GM10847 (cell line): ENCODE results near the gene CHIA.

Experiments
- POLR2A ChIP-seq: IDR thresholded peaks from 2 replicates; pipeline ENCODE4 v1.6.1; 2011; ENCODE audit not compliant: insufficient read length; ENCODE audit errors: extremely low read depth

The CHIA gene

GRCh38 chr1:111290630-111291029 is at the start of gene CHIA:
CHIA (plus strand) TSS chr1:111290851; CDS start chr1:111310468, 19,617 bp downstream.
- no peak for TF ChIP-seq POLR2A

DNA sequence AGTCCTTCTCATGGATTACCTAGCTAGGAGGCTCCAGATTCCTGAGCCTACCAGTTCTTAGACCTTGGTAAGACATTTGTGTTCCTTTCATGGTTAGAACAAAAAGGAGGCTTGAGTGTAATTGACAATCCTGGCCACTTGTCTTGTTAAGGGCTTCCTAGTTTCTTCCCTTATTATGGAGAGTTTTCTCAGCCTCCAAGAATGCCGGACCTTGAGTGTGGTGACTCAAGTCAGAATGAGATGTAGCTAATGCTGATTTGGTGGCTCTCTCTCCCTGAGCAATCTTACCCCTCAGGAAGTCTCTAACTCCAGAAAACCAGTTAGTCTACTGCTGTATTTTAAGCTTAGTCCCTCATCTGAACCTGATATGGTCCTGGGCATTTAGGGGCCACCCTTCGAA is 48.9 kb upstream of the CHIA start:
- TF ChIP-seq POLR2A = no peak

DNA sequence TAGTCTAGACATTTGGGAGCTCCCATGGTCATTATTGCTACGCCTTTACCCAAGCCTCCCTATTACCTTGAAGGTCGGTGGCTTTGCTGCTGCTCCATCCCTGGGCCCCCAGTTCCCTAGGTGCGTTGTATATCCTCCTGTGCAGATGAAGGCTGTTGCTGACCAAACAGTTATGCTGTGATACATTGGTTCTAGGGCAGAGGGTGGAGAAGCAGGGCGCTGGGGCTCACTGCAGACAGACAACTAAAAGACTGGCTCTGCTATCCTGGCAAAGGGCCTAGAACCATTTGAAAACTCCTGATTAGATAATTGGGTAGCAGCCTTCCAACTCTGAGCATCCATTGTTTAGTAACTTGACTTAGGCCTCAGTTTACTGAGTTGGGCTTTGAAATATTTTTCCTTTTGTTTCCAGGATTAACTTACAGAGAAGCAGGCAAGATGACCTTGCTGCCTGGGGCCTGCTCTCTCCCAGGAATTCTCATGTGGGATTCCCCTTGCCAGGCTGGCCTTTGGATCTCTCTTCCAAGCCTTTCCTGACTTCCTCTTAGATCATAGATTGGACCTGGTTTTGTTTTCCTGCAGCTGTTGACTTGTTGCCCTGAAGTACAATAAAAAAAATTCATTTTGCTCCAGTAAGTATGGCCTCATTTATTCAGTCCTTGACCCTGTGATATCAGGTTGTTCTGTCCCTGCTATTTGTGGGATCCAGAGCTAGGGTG is 47.7 kb upstream of the CHIA start:
- TF ChIP-seq POLR2A = no peak

- TF ChIP-seq POLR2A = no peak
Observed at GRCh38 chr1:111247125-111247838, 43.4 kb upstream of the CHIA start.

DNA sequence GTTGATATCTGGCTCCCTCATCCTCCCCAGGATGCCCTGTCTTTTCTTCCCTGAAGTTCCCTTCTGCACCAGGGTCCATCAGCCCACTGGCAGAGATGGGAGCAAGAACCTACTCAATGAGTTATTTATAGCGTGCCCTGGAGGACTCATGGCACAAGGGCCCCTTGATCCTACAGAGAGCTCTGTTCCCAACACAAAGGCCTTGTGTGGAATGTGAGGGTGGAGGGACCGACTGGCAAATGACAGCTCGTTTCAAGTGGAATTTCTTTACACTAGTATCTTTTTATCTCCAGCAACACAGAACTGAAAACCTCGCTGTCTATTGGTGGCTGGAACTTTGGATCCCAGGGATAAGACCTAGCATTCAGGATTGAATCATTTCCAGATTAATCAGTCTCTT is 40.7 kb upstream of the CHIA start:
- TF ChIP-seq POLR2A = no peak

DNA sequence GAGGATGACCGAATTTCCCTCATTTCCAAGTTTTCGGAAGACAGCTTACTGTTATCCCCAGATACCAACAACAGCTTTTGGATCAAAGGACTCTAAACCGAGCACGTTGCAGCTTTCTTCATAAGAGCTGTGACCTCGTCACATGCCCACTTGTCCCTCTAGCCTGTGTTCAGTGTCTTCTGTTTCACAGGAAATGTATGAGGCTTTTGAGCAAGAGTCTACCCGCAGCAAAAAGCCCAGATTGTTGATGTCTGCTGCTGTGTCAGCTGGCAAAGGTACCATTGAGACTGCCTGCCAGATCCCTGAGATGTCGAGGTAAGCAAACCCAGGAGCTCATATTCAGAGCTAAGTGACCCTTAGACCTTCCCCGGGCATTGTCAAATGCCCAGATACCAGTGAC is 39.1 kb upstream of the CHIA start:
- no peak for TF ChIP-seq POLR2A

DNA sequence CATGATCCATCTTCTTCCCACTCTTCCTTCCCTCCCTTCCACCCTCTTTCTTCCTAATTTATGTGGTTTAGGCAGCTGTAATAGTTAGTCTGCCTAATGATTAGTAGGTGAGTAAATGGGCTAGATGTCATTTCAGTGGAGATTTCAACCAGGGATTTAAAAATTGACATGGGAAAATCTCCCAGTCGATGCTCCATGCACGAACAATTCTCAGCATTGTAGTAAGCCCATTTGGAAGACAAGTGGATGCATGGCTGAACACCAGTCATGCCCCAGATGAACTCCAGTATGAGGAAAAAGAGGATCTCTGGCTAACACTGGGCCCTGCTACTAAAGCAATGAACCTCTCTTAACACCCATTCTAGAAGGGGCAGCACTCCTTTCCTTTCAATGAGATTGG is 37.9 kb upstream of the CHIA start:
- no peak for TF ChIP-seq POLR2A

DNA sequence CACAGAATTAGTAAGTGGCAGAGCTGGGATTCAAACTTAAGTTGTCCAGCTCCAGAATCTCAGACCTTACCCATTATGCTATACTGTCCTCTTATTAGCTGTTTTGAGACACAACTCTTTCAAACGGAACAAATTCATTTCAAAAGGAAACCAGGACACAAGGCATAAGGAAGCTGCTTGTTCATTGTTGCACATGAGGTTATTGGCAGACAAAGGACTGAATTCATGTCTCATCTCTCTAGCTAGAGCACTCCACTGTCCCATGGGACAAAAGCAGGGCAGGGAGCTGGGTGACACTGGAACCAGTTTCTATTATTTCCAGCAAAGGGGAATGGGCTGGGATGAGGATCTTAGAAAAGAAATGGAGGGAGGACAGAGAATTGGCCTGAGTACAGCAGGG is 36.8 kb upstream of the CHIA start:
- no peak for TF ChIP-seq POLR2A

- no peak for TF ChIP-seq POLR2A
Observed at GRCh38 chr1:111256988-111257658, 33.5 kb upstream of the CHIA start.

- no peak for TF ChIP-seq POLR2A
Observed at GRCh38 chr1:111267801-111268508, 22.7 kb upstream of the CHIA start.

DNA sequence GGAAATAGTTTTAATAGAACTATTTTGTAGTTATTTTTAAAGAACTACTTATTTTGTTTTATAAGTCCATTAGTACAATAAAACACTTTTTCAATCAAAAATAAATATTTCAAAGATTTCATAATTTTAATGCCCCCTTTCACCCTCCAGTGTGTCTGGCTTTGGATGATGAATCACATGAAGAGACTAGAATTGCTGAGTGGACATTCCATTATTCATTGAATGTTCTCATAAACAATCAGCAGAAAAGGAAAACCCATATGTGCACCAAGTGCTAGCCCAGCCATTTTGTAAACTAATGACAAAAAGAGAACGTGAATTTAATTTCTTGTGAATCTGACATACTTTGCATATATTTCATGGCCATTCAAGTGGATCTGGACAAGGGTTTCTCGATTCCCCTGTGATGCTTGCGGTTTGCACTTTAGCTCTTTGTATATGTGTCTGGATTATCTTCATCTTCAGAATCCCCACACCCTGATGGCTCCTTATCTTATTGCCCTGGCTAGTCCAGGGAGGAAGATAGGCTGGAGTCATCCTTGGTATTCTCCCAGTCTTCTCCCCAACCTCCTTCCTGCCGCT is 20.7 kb upstream of the CHIA start:
- TF ChIP-seq POLR2A = no peak

DNA sequence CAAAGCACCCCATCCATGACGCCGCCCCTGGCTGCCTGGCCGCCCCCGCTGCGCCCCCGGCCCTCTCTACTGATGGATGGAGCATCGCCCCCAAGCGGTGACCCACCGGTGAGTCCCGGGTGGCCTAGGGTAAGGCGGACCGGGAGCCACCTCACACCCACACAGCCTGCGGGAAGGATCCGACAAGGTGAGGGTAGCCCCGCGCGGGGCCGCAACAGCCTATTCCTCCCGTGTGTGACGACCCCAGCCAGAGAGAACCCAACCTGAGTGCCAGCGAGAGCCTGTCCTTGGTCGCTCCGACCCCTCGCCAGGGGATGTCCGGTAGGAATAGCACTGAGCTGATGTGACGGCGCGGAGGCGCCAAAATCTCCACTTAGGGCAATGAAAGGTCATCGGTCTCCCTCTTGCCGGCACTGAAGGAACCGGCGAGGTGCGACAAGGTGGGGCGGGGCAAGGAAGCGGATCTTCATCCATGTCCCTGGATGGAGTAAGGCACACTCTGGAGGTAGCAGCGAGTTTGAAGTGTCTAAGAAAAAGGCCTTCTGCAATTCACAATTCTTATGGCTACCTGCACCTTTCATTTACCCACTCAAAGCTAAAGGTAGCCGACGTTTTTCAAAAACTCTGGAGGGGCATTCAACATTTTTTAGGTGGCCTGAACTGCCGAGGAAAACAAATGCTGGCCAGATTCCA is 19.7 kb upstream of the CHIA start:
- no peak for TF ChIP-seq POLR2A

GRCh38 chr1:111271464-111271801 is 19.2 kb upstream of the CHIA start:
- no peak for TF ChIP-seq POLR2A

- no peak for TF ChIP-seq POLR2A
Observed at GRCh38 chr1:111272081-111272480, 18.6 kb upstream of the CHIA start.

- TF ChIP-seq POLR2A = no peak
Observed at GRCh38 chr1:111274653-111275052, 16.0 kb upstream of the CHIA start.
